Activated T-helper 9 cell treated with anti-CD3 and anti-CD28 coated beads, Interleukin-2, amount 50 U/mL, for 16 hours (primary cell): ENCODE data around the gene SLAMF8.

ENCODE experiments used
- DNase-seq: peaks from one replicate; pipeline ENCODE4 v3.0.0-alpha.2; 2020; ENCODE audit warnings: low read depth

Gene SLAMF8

GRCh38 chr1:159873530-159874143, 47.0 kb downstream of the SLAMF8 start:
- DNase-seq, result no peak

- DNase-seq, result no peak
Observed at GRCh38 chr1:159877695-159878444, 51.2 kb downstream of the SLAMF8 start.

GRCh38 chr1:159879136-159879535, 52.5 kb downstream of the SLAMF8 start:
- DNase-seq, result no peak

- no peak for DNase-seq
Observed at GRCh38 chr1:159879977-159880376, 53.3 kb downstream of the SLAMF8 start.

- DNase-seq, result no peak
Observed at GRCh38 chr1:159880430-159880829, 53.8 kb downstream of the SLAMF8 start.

- no peak for DNase-seq
Observed at GRCh38 chr1:159881622-159882526, 55.2 kb downstream of the SLAMF8 start.

GRCh38 chr1:159882527-159882862, 55.8 kb downstream of the SLAMF8 start:
- DNase-seq, result no peak

- DNase-seq, result no peak
Observed at GRCh38 chr1:159883134-159883533, 56.5 kb downstream of the SLAMF8 start.

- DNase-seq, result no peak
Observed at GRCh38 chr1:159884296-159884695, 57.6 kb downstream of the SLAMF8 start.
